Liver (tissue), 3 donors: ENCODE measurements around the gene ZNF282.

Experiments
- CTCF ChIP-seq: fragments of 150-350 bp; IDR thresholded peaks from 2 replicates; pipeline ENCODE4 v1.5.1; 2017; ENCODE audit warnings: improper control_type of control experiment, low read depth, low read length; ENCODE audit not compliant: missing input control
- GABPA ChIP-seq, 2 donors: IDR thresholded peaks in 1 of 2; conservative IDR thresholded peaks in 1 of 2; 2 replicates each; pipeline ENCODE4 v1.6.1; 2016; ENCODE audit warnings: antibody characterized with exemption in 2 of 2, mild to moderate bottlenecking in 1 of 2, moderate library complexity in 1 of 2
- HNF4G ChIP-seq: IDR thresholded peaks from 2 replicates; pipeline ENCODE4 v1.6.1; 2016; ENCODE audit warnings: antibody characterized with exemption
- JUND ChIP-seq, 2 donors: IDR thresholded peaks; 2 replicates each; pipeline ENCODE4 v1.6.1; 2016; ENCODE audit warnings: antibody characterized with exemption in 2 of 2
- MAX ChIP-seq: IDR thresholded peaks from 2 replicates; pipeline ENCODE4 v1.6.1; 2016; ENCODE audit warnings: antibody characterized with exemption
- NR2F2 ChIP-seq: IDR thresholded peaks from 2 replicates; pipeline ENCODE4 v1.6.1; 2016; ENCODE audit warnings: antibody characterized with exemption
- RAD21 ChIP-seq, 2 donors: IDR thresholded peaks; 2 replicates each; pipeline ENCODE4 v1.6.1; 2016; ENCODE audit warnings: antibody characterized with exemption in 2 of 2, mild to moderate bottlenecking in 2 of 2
- REST ChIP-seq: IDR thresholded peaks from 2 replicates; pipeline ENCODE4 v1.6.1; 2016; ENCODE audit warnings: antibody characterized with exemption, mild to moderate bottlenecking
- RXRA ChIP-seq, 2 donors: IDR thresholded peaks; 2 replicates each; pipeline ENCODE4 v1.6.1; 2017 to 2018; ENCODE audit warnings: antibody characterized with exemption in 2 of 2, mild to moderate bottlenecking in 1 of 2
- TF ChIP-seq, protein P1 (sequence below): IDR thresholded peaks from 2 replicates; pipeline ENCODE4 v1.6.1; 2016; ENCODE audit warnings: antibody characterized with exemption
- donor health status: healthy.
- donor health status: healthy.

DNA sequence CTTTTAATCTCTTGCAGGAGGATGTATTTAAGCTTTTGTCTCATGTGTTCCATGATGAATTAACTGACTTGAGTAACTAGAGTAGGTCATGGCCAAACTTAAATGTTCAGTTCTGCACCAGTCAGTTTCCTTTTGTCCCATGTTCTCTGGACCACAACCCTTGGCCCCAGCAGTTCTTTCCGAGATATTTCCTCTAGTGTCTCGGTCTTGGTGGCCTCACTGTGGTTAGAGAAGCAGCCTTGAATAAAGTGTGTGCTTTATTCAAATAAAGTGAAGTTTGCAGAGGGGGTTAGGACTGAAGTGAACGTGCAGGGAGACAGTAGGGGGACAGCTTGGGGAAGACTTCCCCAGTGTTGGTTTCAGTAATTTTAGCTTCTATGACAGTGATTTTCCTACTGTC lies 53.4 kb downstream of the ZNF282 start:
- TF ChIP-seq NR2F2 (no peak), MAX (no peak), REST (no peak), CTCF (no peak), JUND (IDR thresholded peaks at IDR 0.05) (no peak), GABPA (IDR thresholded peaks at IDR 0.05 in 1 of 2, conservative IDR thresholded peaks at IDR 0.05 in 1 of 2) (no peak), RXRA (IDR thresholded peaks at IDR 0.05) (no peak), RAD21 (IDR thresholded peaks at IDR 0.05) (no peak), HNF4G (no peak)
- TF ChIP-seq, protein P1, sequence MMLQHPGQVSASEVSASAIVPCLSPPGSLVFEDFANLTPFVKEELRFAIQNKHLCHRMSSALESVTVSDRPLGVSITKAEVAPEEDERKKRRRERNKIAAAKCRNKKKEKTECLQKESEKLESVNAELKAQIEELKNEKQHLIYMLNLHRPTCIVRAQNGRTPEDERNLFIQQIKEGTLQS, result no peak
